ENCODE measurements around the gene KRT24.
A peak's percentile ranks its signal among the peaks of the same experiment; 100 is the strongest.
"Not testable (repeated sequence)": the region's sequence is repeated elsewhere in the genome, so short reads cannot be mapped to it uniquely, and the experiment has no call there.

The KRT24 gene

GRCh38 chr17:40703652-40704051, at the start of gene KRT24:
Gene KRT24, minus strand, starts transcription at chr17:40703752. Its CDS starts 59 bp downstream, at chr17:40703693.
- no peak for DNase-seq

GRCh38 chr17:40751065-40751464, 47.5 kb upstream of the KRT24 start:
- no peak for DNase-seq

- DNase-seq, result no peak
These were observed 46.8 kb upstream of the KRT24 start for GRCh38 chr17:40750391-40750790.

- DNase-seq, result not testable (repeated sequence)
These were observed 45.1 kb upstream of the KRT24 start for GRCh38 chr17:40748666-40749065.

- DNase-seq, result no peak
These were observed 35.0 kb upstream of the KRT24 start for GRCh38 chr17:40738553-40738952.

- DNase-seq, result no peak
These were observed 31.5 kb upstream of the KRT24 start for GRCh38 chr17:40735016-40735415.

GRCh38 chr17:40734018-40734417, 30.5 kb upstream of the KRT24 start:
- no peak for DNase-seq

GRCh38 chr17:40730970-40731369, 27.4 kb upstream of the KRT24 start:
- DNase-seq, result peak; percentile 17

- no peak for DNase-seq
These were observed 24.1 kb upstream of the KRT24 start for GRCh38 chr17:40727447-40728231.

GRCh38 chr17:40726919-40727318, 23.4 kb upstream of the KRT24 start:
- no peak for DNase-seq

GRCh38 chr17:40724656-40725055, 21.1 kb upstream of the KRT24 start:
- DNase-seq, result no peak

GRCh38 chr17:40722241-40722640, 18.7 kb upstream of the KRT24 start:
- no peak for DNase-seq

GRCh38 chr17:40720899-40721298, 17.3 kb upstream of the KRT24 start:
- peak; percentile 17 for DNase-seq

GRCh38 chr17:40718930-40719329, 15.4 kb upstream of the KRT24 start:
- DNase-seq, result no peak

- no peak for DNase-seq
These were observed 14.2 kb upstream of the KRT24 start for GRCh38 chr17:40717776-40718175.

GRCh38 chr17:40714473-40714872, 10.9 kb upstream of the KRT24 start:
- no peak for DNase-seq

- DNase-seq, result no peak
These were observed 4.2 kb upstream of the KRT24 start for GRCh38 chr17:40707745-40708144.

GRCh38 chr17:40705584-40705983, 2.0 kb upstream of the KRT24 start:
- no peak for DNase-seq

- DNase-seq, result no peak
These were observed 1.3 kb downstream of the KRT24 start for GRCh38 chr17:40702271-40702670.

GRCh38 chr17:40699853-40700252, 3.7 kb downstream of the KRT24 start:
- peak; percentile 38 for DNase-seq

- peak; percentile 64 for DNase-seq
These were observed 4.2 kb downstream of the KRT24 start for GRCh38 chr17:40699371-40699770.

- DNase-seq, result peak; percentile 11
These were observed 6.3 kb downstream of the KRT24 start for GRCh38 chr17:40697297-40697696.

GRCh38 chr17:40696651-40697072, 6.9 kb downstream of the KRT24 start:
- DNase-seq, result no peak

GRCh38 chr17:40695874-40696472, 7.6 kb downstream of the KRT24 start:
- no peak for DNase-seq

GRCh38 chr17:40694584-40694983, 9.0 kb downstream of the KRT24 start:
- DNase-seq, result peak; percentile 9

Data from eye (tissue), 1 donor.